HepG2 (cell line): Measurements from ENCODE around the gene TLE7. TPM values are rescaled to one million over a fixed set of nuclear protein-coding genes. Genes with fewer than 3 reads are reported as not detected.

Experiments used
- ATF1 ChIP-seq: IDR thresholded peaks from 2 replicates; pipeline ENCODE4 v1.6.1; 2016; ENCODE audit warnings: mild to moderate bottlenecking, control low read depth
- CEBPB ChIP-seq: IDR thresholded peaks from 2 replicates; pipeline ENCODE4 v1.6.1; 2011; ENCODE audit warnings: low read depth, low read length, improper control_type of control experiment, borderline replicate concordance
- IKZF4 ChIP-seq: sonication (generic); formaldehyde crosslinking; IDR thresholded peaks from 2 replicates; pipeline ENCODE4 v1.5.1; 2020; ENCODE audit warnings: borderline replicate concordance, mild to moderate bottlenecking, low read depth, missing genetic modification reagents; ENCODE audit errors: not compliant biosample characterization
- IRX3 ChIP-seq: sonication (generic); formaldehyde crosslinking; IDR thresholded peaks from 2 replicates; pipeline ENCODE4 v1.8.1; 2023; ENCODE audit warnings: mild to moderate bottlenecking, low read depth, missing genetic modification reagents, borderline replicate concordance
- KAT2B ChIP-seq: fragments of 150-350 bp; IDR thresholded peaks from 2 replicates; pipeline ENCODE4 v1.6.1; 2014; ENCODE audit warnings: low read depth, low read length, borderline replicate concordance
- KMT2A ChIP-seq: sonication (generic); formaldehyde crosslinking; IDR thresholded peaks from 2 replicates; pipeline ENCODE4 v1.4.0; 2020; ENCODE audit warnings: missing genetic modification reagents
- MTA1 ChIP-seq: sonication (generic); formaldehyde crosslinking; IDR thresholded peaks from 2 replicates; pipeline ENCODE4 v1.4.0; 2020; ENCODE audit warnings: missing genetic modification reagents, mild to moderate bottlenecking, borderline replicate concordance
- NAIF1 ChIP-seq: sonication (generic); formaldehyde crosslinking; IDR thresholded peaks from 2 replicates; pipeline ENCODE4 v1.5.0; 2020; ENCODE audit warnings: mild to moderate bottlenecking, missing genetic modification reagents, borderline replicate concordance
- NPAS2 ChIP-seq: sonication (generic); formaldehyde crosslinking; IDR thresholded peaks from 2 replicates; pipeline ENCODE4 v1.8.0; 2022; ENCODE audit warnings: mild to moderate bottlenecking, missing genetic modification reagents, borderline replicate concordance
- REL ChIP-seq: sonication (generic); formaldehyde crosslinking; conservative IDR thresholded peaks from 2 replicates; pipeline ENCODE4 v1.8.0; 2022; ENCODE audit warnings: mild to moderate bottlenecking, missing genetic modification reagents, moderate library complexity
- SRSF1 ChIP-seq: fragments of 200-400 bp; formaldehyde crosslinking; optimal IDR thresholded peaks from 2 replicates; pipeline ENCODE3; 2017; ENCODE audit warnings: mild to moderate bottlenecking, low read depth, low read length, moderate library complexity
- TCF7L2 ChIP-seq: IDR thresholded peaks from 2 replicates; pipeline ENCODE4 v1.6.1; 2011; ENCODE audit warnings: mild to moderate bottlenecking, low read depth, low read length, moderate library complexity
- ZNF317 ChIP-seq: sonication (generic); formaldehyde crosslinking; IDR thresholded peaks from 2 replicates; pipeline ENCODE4 v1.5.0; 2020; ENCODE audit warnings: mild to moderate bottlenecking, missing genetic modification reagents
- ZNF34 ChIP-seq: sonication (generic); formaldehyde crosslinking; IDR thresholded peaks from 2 replicates; pipeline ENCODE4 v1.4.0; 2020; ENCODE audit warnings: mild to moderate bottlenecking, missing genetic modification reagents, borderline replicate concordance
- ZNF720 ChIP-seq: sonication (generic); formaldehyde crosslinking; IDR thresholded peaks from 2 replicates; pipeline ENCODE4 v1.4.0; 2020; ENCODE audit warnings: missing genetic modification reagents
- ZNF772 ChIP-seq: sonication (generic); formaldehyde crosslinking; IDR thresholded peaks from 2 replicates; pipeline ENCODE4 v1.5.0; 2020; ENCODE audit warnings: mild to moderate bottlenecking, missing genetic modification reagents
- polyA plus RNA-seq, 8 experiments: library from polyadenylated mRNA; depleted of rRNA in 3 of 8; stranded (reverse) in 7 of 8; unstranded in 1 of 8; fragments of >200 nt; fragmentation: Illumina TruSeq in 4 of 8; extraction: Trizol in 4 of 8; gene quantifications; 2 replicates each; pipeline versions ENCODE4 v1.2.1 to v1.2.3, GENCODE V29; 2011 to 2016; ENCODE audit warnings: low read depth in 4 of 8, missing spikeins in 1 of 8, mixed read lengths in 1 of 8; ENCODE audit not compliant: insufficient read depth in 1 of 8
- total RNA-seq, 5 experiments: library from RNA; depleted of rRNA; stranded (reverse); fragments of >200 nt; fragmentation: Illumina TruSeq; extraction: Trizol; gene quantifications; 2 replicates each; pipeline ENCODE4 v1.2.3, GENCODE V29; 2016; ENCODE audit warnings: low read depth in 1 of 5
- TF ChIP-seq, protein P1 (sequence below): sonication (generic); formaldehyde crosslinking; IDR thresholded peaks from 2 replicates; pipeline ENCODE4 v1.4.0; 2020; ENCODE audit warnings: missing genetic modification reagents
- TF ChIP-seq, protein P2 (sequence below): sonication (generic); formaldehyde crosslinking; IDR thresholded peaks from 2 replicates; pipeline ENCODE4 v1.5.1; 2020; ENCODE audit warnings: missing genetic modification reagents, mild to moderate bottlenecking, borderline replicate concordance
- TF ChIP-seq, protein P3 (sequence below): sonication (generic); formaldehyde crosslinking; IDR thresholded peaks from 2 replicates; pipeline ENCODE4 v1.4.0; 2020; ENCODE audit warnings: missing genetic modification reagents

The TLE7 gene
- total and polyA plus RNA-seq, 2 of the 13 experiments (the other 11 are each of a cell fraction or from before 2014, with no cell fraction given): not detected

DNA sequence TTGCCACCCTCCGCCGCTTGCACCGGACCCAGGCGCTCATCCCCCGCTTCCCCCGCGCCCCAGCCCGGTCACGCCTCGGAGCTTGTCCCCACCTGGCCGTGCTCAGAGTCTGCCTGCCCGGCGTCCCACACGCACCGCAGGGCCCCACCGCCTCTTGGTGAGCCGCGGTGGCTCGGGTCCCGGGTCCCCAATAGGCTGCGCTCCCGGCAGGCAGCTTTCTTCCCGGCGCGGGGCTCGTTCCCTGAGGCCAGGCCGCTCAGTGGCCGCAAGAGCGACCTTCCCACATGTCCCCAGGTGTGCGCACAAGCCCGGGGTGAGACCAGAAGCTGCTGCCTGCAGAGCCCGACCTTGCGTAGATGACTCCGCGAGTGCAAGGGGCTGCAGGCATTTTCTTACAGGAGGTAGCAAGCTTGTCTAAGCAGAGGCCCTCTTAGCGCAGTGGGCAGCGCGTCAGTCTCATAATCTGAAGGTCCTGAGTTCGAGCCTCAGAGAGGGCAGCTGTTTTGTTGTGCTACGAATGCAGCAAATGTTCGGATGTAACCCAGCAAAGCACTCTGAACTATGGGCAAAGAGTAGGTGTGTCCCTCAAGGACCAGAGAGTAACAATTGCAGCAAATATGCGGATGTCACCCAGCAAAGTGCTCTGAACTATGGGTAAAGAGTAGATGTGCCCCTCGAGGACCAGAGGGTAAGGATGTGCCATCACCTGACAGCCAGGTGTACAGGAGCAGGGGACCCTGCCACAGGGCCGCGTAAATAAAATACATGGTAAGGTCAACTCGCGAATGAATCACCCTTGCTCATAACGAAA, 15.6 kb downstream of the TLE7 start (continued):
- TF ChIP-seq, protein P1, sequence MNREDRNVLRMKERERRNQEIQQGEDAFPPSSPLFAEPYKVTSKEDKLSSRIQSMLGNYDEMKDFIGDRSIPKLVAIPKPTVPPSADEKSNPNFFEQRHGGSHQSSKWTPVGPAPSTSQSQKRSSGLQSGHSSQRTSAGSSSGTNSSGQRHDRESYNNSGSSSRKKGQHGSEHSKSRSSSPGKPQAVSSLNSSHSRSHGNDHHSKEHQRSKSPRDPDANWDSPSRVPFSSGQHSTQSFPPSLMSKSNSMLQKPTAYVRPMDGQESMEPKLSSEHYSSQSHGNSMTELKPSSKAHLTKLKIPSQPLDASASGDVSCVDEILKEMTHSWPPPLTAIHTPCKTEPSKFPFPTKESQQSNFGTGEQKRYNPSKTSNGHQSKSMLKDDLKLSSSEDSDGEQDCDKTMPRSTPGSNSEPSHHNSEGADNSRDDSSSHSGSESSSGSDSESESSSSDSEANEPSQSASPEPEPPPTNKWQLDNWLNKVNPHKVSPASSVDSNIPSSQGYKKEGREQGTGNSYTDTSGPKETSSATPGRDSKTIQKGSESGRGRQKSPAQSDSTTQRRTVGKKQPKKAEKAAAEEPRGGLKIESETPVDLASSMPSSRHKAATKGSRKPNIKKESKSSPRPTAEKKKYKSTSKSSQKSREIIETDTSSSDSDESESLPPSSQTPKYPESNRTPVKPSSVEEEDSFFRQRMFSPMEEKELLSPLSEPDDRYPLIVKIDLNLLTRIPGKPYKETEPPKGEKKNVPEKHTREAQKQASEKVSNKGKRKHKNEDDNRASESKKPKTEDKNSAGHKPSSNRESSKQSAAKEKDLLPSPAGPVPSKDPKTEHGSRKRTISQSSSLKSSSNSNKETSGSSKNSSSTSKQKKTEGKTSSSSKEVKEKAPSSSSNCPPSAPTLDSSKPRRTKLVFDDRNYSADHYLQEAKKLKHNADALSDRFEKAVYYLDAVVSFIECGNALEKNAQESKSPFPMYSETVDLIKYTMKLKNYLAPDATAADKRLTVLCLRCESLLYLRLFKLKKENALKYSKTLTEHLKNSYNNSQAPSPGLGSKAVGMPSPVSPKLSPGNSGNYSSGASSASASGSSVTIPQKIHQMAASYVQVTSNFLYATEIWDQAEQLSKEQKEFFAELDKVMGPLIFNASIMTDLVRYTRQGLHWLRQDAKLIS (CRISPR knock-in tag): no peak
- no peak for TF ChIP-seq NPAS2 (CRISPR knock-in tag)
- TF ChIP-seq ZNF720 (CRISPR knock-in tag): 0 out of 2 replicates have a peak, but pooled peaks have one; percentile 4
- peak; percentile 95 for TF ChIP-seq MTA1
- TF ChIP-seq, protein P2, sequence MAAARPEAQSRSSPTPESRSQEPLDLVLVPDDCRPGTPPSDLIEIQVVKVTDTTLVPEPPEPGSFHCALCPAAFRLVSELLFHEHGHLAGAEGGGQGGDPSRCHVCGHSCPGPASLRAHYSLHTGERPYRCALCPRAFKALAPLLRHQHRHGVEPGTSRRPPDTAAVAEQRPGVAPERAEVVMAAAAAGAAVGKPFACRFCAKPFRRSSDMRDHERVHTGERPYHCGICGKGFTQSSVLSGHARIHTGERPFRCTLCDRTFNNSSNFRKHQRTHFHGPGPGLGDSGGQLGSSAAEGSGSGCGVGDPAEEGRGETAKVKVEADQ (CRISPR knock-in tag): peak; percentile 95; the same call in 1 of the 2 replicates
- peak; percentile 87 for TF ChIP-seq ZNF317 (CRISPR knock-in tag)
- peak; percentile 97 for TF ChIP-seq ZNF34
- TF ChIP-seq IKZF4 (CRISPR knock-in tag): no peak
- TF ChIP-seq KAT2B: no peak
- 0 out of 2 replicates have a peak, but pooled peaks have one; percentile 58 for TF ChIP-seq ATF1 (CRISPR knock-in tag)
- TF ChIP-seq SRSF1: no peak
- no peak; the same call in 1 of the 2 replicates for TF ChIP-seq CEBPB
- TF ChIP-seq, protein P3, sequence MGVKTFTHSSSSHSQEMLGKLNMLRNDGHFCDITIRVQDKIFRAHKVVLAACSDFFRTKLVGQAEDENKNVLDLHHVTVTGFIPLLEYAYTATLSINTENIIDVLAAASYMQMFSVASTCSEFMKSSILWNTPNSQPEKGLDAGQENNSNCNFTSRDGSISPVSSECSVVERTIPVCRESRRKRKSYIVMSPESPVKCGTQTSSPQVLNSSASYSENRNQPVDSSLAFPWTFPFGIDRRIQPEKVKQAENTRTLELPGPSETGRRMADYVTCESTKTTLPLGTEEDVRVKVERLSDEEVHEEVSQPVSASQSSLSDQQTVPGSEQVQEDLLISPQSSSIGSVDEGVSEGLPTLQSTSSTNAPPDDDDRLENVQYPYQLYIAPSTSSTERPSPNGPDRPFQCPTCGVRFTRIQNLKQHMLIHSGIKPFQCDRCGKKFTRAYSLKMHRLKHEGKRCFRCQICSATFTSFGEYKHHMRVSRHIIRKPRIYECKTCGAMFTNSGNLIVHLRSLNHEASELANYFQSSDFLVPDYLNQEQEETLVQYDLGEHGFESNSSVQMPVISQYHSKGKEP: peak; percentile 72; the same call in 1 of the 2 replicates
- peak; percentile 87 for TF ChIP-seq KMT2A (CRISPR knock-in tag)
- TF ChIP-seq ZNF772: peak; percentile 99
- peak; percentile 97 for TF ChIP-seq NAIF1 (CRISPR knock-in tag)
- TF ChIP-seq REL (CRISPR knock-in tag): no peak
- no peak for TF ChIP-seq TCF7L2
- no peak for TF ChIP-seq IRX3 (CRISPR knock-in tag)
